K562 (cell line): ENCODE measurements around the gene CFAP52. TPM values are rescaled to one million over a fixed set of nuclear protein-coding genes. Genes with fewer than 3 reads are reported as not detected.

Source experiments
- DLX4 ChIP-seq: fragments of 250-450 bp; sonication (Bioruptor Pico); IDR thresholded peaks from 2 replicates; pipeline ENCODE4 v1.6.1; 2021; ENCODE audit warnings: mild to moderate bottlenecking
- HDGF ChIP-seq: fragments of 450-650 bp; IDR thresholded peaks from 2 replicates; pipeline ENCODE4 v1.6.1; 2016
- MED1 ChIP-seq: sonication (generic); formaldehyde crosslinking; IDR thresholded peaks from 2 replicates; pipeline ENCODE4 v1.8.1; 2023; ENCODE audit warnings: missing genetic modification reagents, borderline replicate concordance
- NFYB ChIP-seq: IDR thresholded peaks from 2 replicates; pipeline ENCODE4 v1.6.1; 2011; ENCODE audit warnings: mild to moderate bottlenecking, moderate library complexity; ENCODE audit not compliant: insufficient read length; ENCODE audit errors: extremely low read depth
- SMC3 ChIP-seq: conservative IDR thresholded peaks from 2 replicates; pipeline ENCODE4 v1.6.1; 2011; ENCODE audit warnings: low read depth, low read length, improper control_type of control experiment; ENCODE audit not compliant: insufficient read depth
- SP2 ChIP-seq: IDR thresholded peaks from 2 replicates; pipeline ENCODE4 v1.6.1; 2011; ENCODE audit warnings: mild to moderate bottlenecking, low read depth, low read length, moderate library complexity; ENCODE audit not compliant: poor library complexity, severe bottlenecking; ENCODE audit errors: extremely low read depth
- TRIM25 ChIP-seq: fragments of 450-650 bp; IDR thresholded peaks from 2 replicates; pipeline ENCODE4 v1.7.0; 2016; ENCODE audit warnings: borderline replicate concordance
- YY1 ChIP-seq, 3 experiments: IDR thresholded peaks; 2 replicates each; pipeline ENCODE4 v1.6.1; 2011; ENCODE audit warnings: low read length in 2 of 3, mild to moderate bottlenecking in 2 of 3, moderate library complexity in 2 of 3, borderline replicate concordance in 1 of 3, control low read depth in 1 of 3, low read depth in 1 of 3; ENCODE audit not compliant: insufficient read depth in 3 of 3, insufficient replicate concordance in 2 of 3, control insufficient read depth in 1 of 3, insufficient read length in 1 of 3; ENCODE audit errors: extremely low read depth in 1 of 3
- ZFP36 ChIP-seq: fragments of 150-350 bp; IDR thresholded peaks from 2 replicates; pipeline ENCODE4 v1.6.1; 2018; ENCODE audit warnings: low read length, low read depth; ENCODE audit not compliant: partially characterized antibody
- ZKSCAN8 ChIP-seq: fragments of 200-800 bp; sonication (Bioruptor generic); IDR thresholded peaks from 2 replicates; pipeline ENCODE4 v1.6.1; 2016; ENCODE audit warnings: missing genetic modification characterization, missing compliant biosample characterization
- ZNF444 ChIP-seq: fragments of 250-450 bp; sonication (Bioruptor Pico); IDR thresholded peaks from 2 replicates; pipeline ENCODE4 v1.4.0; 2020; ENCODE audit warnings: mild to moderate bottlenecking, moderate library complexity
- ZNF518B ChIP-seq: fragments of 250-450 bp; sonication (Bioruptor Pico); IDR thresholded peaks from 2 replicates; pipeline ENCODE4 v1.5.0; 2021; ENCODE audit warnings: mild to moderate bottlenecking, moderate library complexity
- polyA plus RNA-seq, 8 experiments: library from polyadenylated mRNA; depleted of rRNA in 4 of 8; stranded (reverse) in 5 of 8; unstranded in 3 of 8; fragments of >200 nt; fragmentation: Nextera tagmentation in 2 of 8; fragmentation: Illumina TruSeq in 1 of 8; extraction: Ambion mirVana in 2 of 8; extraction: Trizol in 1 of 8; gene quantifications; 2 replicates each; pipeline versions ENCODE4 v1.2.1 to v1.2.3, GENCODE V29; 2011 to 2014; ENCODE audit warnings: inconsistent platforms in 1 of 8, missing spikeins in 1 of 8
- total RNA-seq, 7 experiments: library from RNA; depleted of rRNA in 6 of 7; stranded (reverse); fragments of >200 nt in 6 of 7; fragmentation: Illumina TruSeq in 2 of 7; extraction: Trizol in 2 of 7; gene quantifications; 2 replicates each; pipeline versions ENCODE4 v1.2.1 to v1.2.3, GENCODE V29; 2011 to 2021; ENCODE audit warnings: low replicate concordance in 1 of 7

CFAP52 gene
- total and polyA plus RNA-seq, 9 of the 15 experiments (the other 6 are each of a cell fraction or from before 2014, with no cell fraction given): not detected

- TF ChIP-seq TRIM25: no peak
- TF ChIP-seq ZFP36: no peak
- no peak for TF ChIP-seq SMC3
- TF ChIP-seq ZKSCAN8: no peak
- TF ChIP-seq DLX4 (CRISPR knock-in tag): no peak
- no peak for TF ChIP-seq SP2
- no peak for TF ChIP-seq NFYB
- no peak for TF ChIP-seq ZNF518B (CRISPR knock-in tag)
- no peak for TF ChIP-seq YY1 (IDR thresholded peaks at IDR 0.05; ENCODE audit: borderline replicate concordance in 1 of 3, control insufficient read depth in 1 of 3, extremely low read depth in 1 of 3, insufficient read depth in 3 of 3, insufficient read length in 1 of 3, insufficient replicate concordance in 2 of 3, low read depth in 1 of 3, low read length in 2 of 3)
- TF ChIP-seq MED1 (CRISPR knock-in tag): no peak
- no peak for TF ChIP-seq HDGF
- no peak for TF ChIP-seq ZNF444 (CRISPR knock-in tag)
These were observed 93.1 kb downstream of the CFAP52 start (continued) for GRCh38 chr17:9669551-9670008.
